Spleen (tissue), 11 donors: Measurements from ENCODE around the gene PCSK7. TPM values are rescaled to one million over a fixed set of nuclear protein-coding genes. Genes with fewer than 3 reads are reported as not detected.
"Not testable (repeated sequence)": the region's sequence is repeated elsewhere in the genome, so short reads cannot be mapped to it uniquely, and the experiment has no call there.

Experiments used
- DNase-seq: peaks from one replicate; pipeline ENCODE4 v3.0.0-alpha.2; 2020
- H3K27ac ChIP-seq, 8 donors: fragments of 200-600 bp; sonication (generic) in 7 of 8; 1 replicate in 4 of 8; 2 replicates in 4 of 8; pipeline versions ENCODE4 v1.5.0 to v1.8.0; 2016 to 2021; ENCODE audit warnings: inconsistent platforms in 4 of 8, mild to moderate bottlenecking in 4 of 8, moderate library complexity in 1 of 8
- H3K27me3 ChIP-seq, 7 donors: fragments of 200-600 bp; sonication (generic) in 6 of 7; replicated peaks in 1 of 7; 1 replicate in 4 of 7; 2 replicates in 3 of 7; pipeline versions ENCODE4 v1.5.0 to v1.8.0; 2016 to 2021; ENCODE audit warnings: inconsistent platforms in 3 of 7, mild to moderate bottlenecking in 1 of 7
- H3K36me3 ChIP-seq, 6 donors: fragments of 200-600 bp; sonication (generic) in 5 of 6; 1 replicate in 4 of 6; 2 replicates in 2 of 6; pipeline versions ENCODE4 v1.5.0 to v1.8.0; 2016 to 2021; ENCODE audit warnings: inconsistent platforms in 2 of 6
- H3K4me1 ChIP-seq, 6 donors: fragments of 200-600 bp; sonication (generic) in 5 of 6; 1 replicate in 3 of 6; 2 replicates in 3 of 6; pipeline versions ENCODE4 v1.5.0 to v1.8.0; 2016 to 2021; ENCODE audit warnings: inconsistent platforms in 3 of 6
- H3K4me3 ChIP-seq, 8 donors: fragments of 200-600 bp; sonication (generic) in 7 of 8; 1 replicate in 4 of 8; 2 replicates in 4 of 8; pipeline versions ENCODE4 v1.5.0 to v1.8.0; 2016 to 2021; ENCODE audit warnings: inconsistent platforms in 4 of 8, mild to moderate bottlenecking in 4 of 8, moderate library complexity in 2 of 8
- H3K9me3 ChIP-seq, 8 donors: fragments of 200-600 bp; sonication (generic) in 7 of 8; 1 replicate in 4 of 8; 2 replicates in 4 of 8; pipeline versions ENCODE4 v1.5.0 to v1.8.0; 2016 to 2021; ENCODE audit warnings: inconsistent platforms in 4 of 8
- CTCF ChIP-seq, 11 experiments: fragments of 200-600 bp in 7 of 11; fragments of 450-650 bp in 4 of 11; sonication (generic) in 4 of 11; IDR thresholded peaks in 8 of 11; conservative IDR thresholded peaks in 3 of 11; 1 replicate in 7 of 11; 2 replicates in 4 of 11; pipeline versions ENCODE4 v1.4.0 to v1.8.0; 2016 to 2021; ENCODE audit warnings: antibody characterized with exemption in 11 of 11, inconsistent platforms in 4 of 11, mild to moderate bottlenecking in 1 of 11
- POLR2AphosphoS5 ChIP-seq, 3 donors: sonication (generic); formaldehyde crosslinking; IDR thresholded peaks; one replicate each; pipeline ENCODE4 v1.5.1; 2017; ENCODE audit warnings: antibody characterized with exemption in 3 of 3
- WGBS, 5 donors: extraction: QIAGEN DNeasy Blood & Tissue Kit in 3 of 5; methylation state at CpG; one replicate each; pipeline versions ENCODE4 v1.1.5 to v1.1.7; 2013 to 2018; 5-methylcytosine and 5-hydroxymethylcytosine counted together
- intact Hi-C: fragments of 100-400 bp; cut with DNase I; formaldehyde crosslinking; loops from one replicate; pipeline ENCODE4 v1.15.0; 2023; ENCODE audit warnings: low total_unique reads
- polyA plus RNA-seq, 3 donors: library from polyadenylated mRNA; stranded (reverse); fragments of 200-250 nt; gene quantifications; one replicate each; pipeline ENCODE4 v1.2.1, GENCODE V29; 2013
- total RNA-seq, 7 donors: library from RNA; depleted of rRNA in 3 of 7; stranded (reverse); fragments of >200 nt in 3 of 7; fragmentation: NEBNext Ultra II Directional in 4 of 7; extraction: Animal tissue kit (Norgen Biotek cat#: 25700) in 4 of 7; gene quantifications; one replicate each; pipeline versions ENCODE4 v1.1.0 to v1.2.1, GENCODE V29; 2016 to 2021
- donor health status: healthy with polysubstance abuse.
- donor health status: DM: no; HTN: no; CAD: no; lungs with moderate emphysema.
- donor health status: DM: no; HTN: no; CAD: no.
- donor health status: Bipolar disorder and iron deficiency.
- donor health status: healthy.
- donor health status: DM: no; HTN: no; CAD: no.
- donor health status: DM: yes; HTN: yes; CAD: no.

Gene PCSK7
- total and polyA plus RNA-seq, 10 donors: 27.3 to 152 (median 97.3) TPM

- H3K27me3 ChIP-seq, DNase-seq, H3K27ac ChIP-seq, H3K9me3 ChIP-seq, H3K4me3 ChIP-seq: not testable (repeated sequence)
- WGBS, 5 donors: 90 to 95% (median 92%) methylated on average over 7 to 8 of the region's 8 CpGs
- Histone ChIP-seq H3K4me1 (peaks cover 0 to 16% (median 9%) of the 10 kb centered on the region in 6 donors), H3K36me3 (peaks cover 0 to 74% (median 33%) of the 10 kb centered on the region in 6 donors)
- TF ChIP-seq POLR2AphosphoS5 (IDR thresholded peaks at IDR 0.05): peak in 2 of 3 donors; percentile 25 to 82
- intact Hi-C loops: loop anchor here (5.0 kb wide), 1 partner anchor 77 kb away; no protein-coding TSS in a partner anchor
Measured at GRCh38 chr11:117209351-117210125, 22.3 kb downstream of the PCSK7 start.

GRCh38 chr11:117208710-117209109, 23.2 kb downstream of the PCSK7 start:
- peak; percentile 45 to 76 (median 70) for TF ChIP-seq POLR2AphosphoS5 (IDR thresholded peaks at IDR 0.05)
- H3K36me3 ChIP-seq: peaks cover 0 to 74% (median 32%) of the 10 kb centered on the region in 6 donors
- not testable (repeated sequence) for H3K9me3 ChIP-seq, H3K4me3 ChIP-seq, H3K27ac ChIP-seq, H3K27me3 ChIP-seq, DNase-seq
- peaks cover 0 to 23% (median 13%) of the 10 kb centered on the region in 6 donors for H3K4me1 ChIP-seq
- WGBS, 5 donors: 86 to 93% (median 92%) methylated on average over 9 of the region's 13 CpGs; no CpG with 5 or more reads in 1 of the 5 donors
- intact Hi-C loops: loop anchor here (5.0 kb wide), 1 partner anchor 76 kb away; no protein-coding TSS in a partner anchor

- intact Hi-C loops: loop anchor here (5.0 kb wide), 1 partner anchor 75 kb away; no protein-coding TSS in a partner anchor
- H3K27me3 ChIP-seq, H3K9me3 ChIP-seq, H3K27ac ChIP-seq, DNase-seq, H3K4me3 ChIP-seq: not testable (repeated sequence)
- H3K36me3 ChIP-seq: peaks cover 0 to 74% (median 27%) of the 10 kb centered on the region in 6 donors
- peaks cover 0 to 27% (median 13%) of the 10 kb centered on the region in 6 donors for H3K4me1 ChIP-seq
- 88 to 99% (median 95%) methylated on average over 4 to 5 of the region's 5 CpGs for WGBS, 5 donors
Measured at GRCh38 chr11:117207481-117207880, 24.4 kb downstream of the PCSK7 start.

- intact Hi-C loops: loop anchor here (5.0 kb wide), 1 partner anchor 75 kb away; no protein-coding TSS in a partner anchor
- TF ChIP-seq POLR2AphosphoS5 (IDR thresholded peaks at IDR 0.05): peak in 1 of 3 donors; percentile 20
- H3K4me1 ChIP-seq: peaks cover 0 to 28% (median 13%) of the 10 kb centered on the region in 6 donors
- H3K36me3 ChIP-seq: peaks cover 0 to 74% (median 27%) of the 10 kb centered on the region in 6 donors
- not testable (repeated sequence) for DNase-seq, H3K27ac ChIP-seq, H3K4me3 ChIP-seq, H3K27me3 ChIP-seq, H3K9me3 ChIP-seq
- WGBS, 5 donors: 57 to 98% (median 95%) methylated on average over 5 to 6 of the region's 11 CpGs; no CpG with 5 or more reads in 1 of the 5 donors
Measured at GRCh38 chr11:117206859-117207258, 25.0 kb downstream of the PCSK7 start.

- not testable (repeated sequence) for DNase-seq, H3K4me3 ChIP-seq, H3K9me3 ChIP-seq, H3K27ac ChIP-seq, H3K27me3 ChIP-seq
- Histone ChIP-seq H3K36me3 (peaks cover 0 to 71% (median 27%) of the 10 kb centered on the region in 6 donors), H3K4me1 (peaks cover 0 to 36% (median 15%) of the 10 kb centered on the region in 6 donors)
- peak in 1 of 3 donors; percentile 32 for TF ChIP-seq POLR2AphosphoS5 (IDR thresholded peaks at IDR 0.05)
- 85 to 93% (median 89%) methylated on average over 7 to 8 of the region's 8 CpGs for WGBS, 5 donors
- intact Hi-C loops: loop anchor here (5.0 kb wide), 1 partner anchor 74 kb away; no protein-coding TSS in a partner anchor
Measured at GRCh38 chr11:117206111-117206510, 25.8 kb downstream of the PCSK7 start.

- intact Hi-C loops: loop anchor here (5.0 kb wide), 1 partner anchor 73 kb away; no protein-coding TSS in a partner anchor
- Histone ChIP-seq H3K36me3 (peaks cover 0 to 63% (median 27%) of the 10 kb centered on the region in 6 donors), H3K9me3 (no peaks in the 10 kb centered on the region), H3K4me1 (peaks cover 0 to 44% (median 15%) of the 10 kb centered on the region in 6 donors), H3K27me3 (no peaks in the 10 kb centered on the region), H3K27ac (peak overlapping the region in 4 of 8 donors; percentile 73 to 81 (median 79)), H3K4me3 (no peak overlapping the region)
- no peak for DNase-seq
- no peak for TF ChIP-seq CTCF (IDR thresholded peaks at IDR 0.05 in 8 of 11, conservative IDR thresholded peaks at IDR 0.05 in 3 of 11)
- TF ChIP-seq POLR2AphosphoS5 (IDR thresholded peaks at IDR 0.05): peak; percentile 45 to 65 (median 62)
- 80 to 91% (median 87%) methylated on average over 8 to 11 of the region's 11 CpGs for WGBS, 5 donors
Measured at GRCh38 chr11:117205211-117205818, 26.6 kb downstream of the PCSK7 start.
